HUES6 (cell line): Measurements from ENCODE around the gene CCL24.
"Not testable (repeated sequence)": the region's sequence is repeated elsewhere in the genome, so short reads cannot be mapped to it uniquely, and the experiment has no call there.

ENCODE experiments used
- H3K27ac ChIP-seq: 2 replicates; pipeline ENCODE4 v1.7.0; 2013; ENCODE audit warnings: low read depth, mild to moderate bottlenecking, low read length, inconsistent platforms
- H3K27me3 ChIP-seq: 2 replicates; pipeline ENCODE4 v1.6.1; 2013; ENCODE audit warnings: low read length; ENCODE audit not compliant: control insufficient read depth, insufficient read depth
- H3K36me3 ChIP-seq: 2 replicates; pipeline ENCODE4 v1.6.1; 2013; ENCODE audit warnings: low read length; ENCODE audit not compliant: control insufficient read depth, insufficient read depth
- H3K4me1 ChIP-seq: 2 replicates; pipeline ENCODE4 v1.6.1; 2013; ENCODE audit warnings: low read length; ENCODE audit not compliant: control insufficient read depth, insufficient read depth
- H3K4me3 ChIP-seq: 2 replicates; pipeline ENCODE4 v1.5.1; 2013; ENCODE audit warnings: low read depth, low read length
- H3K9ac ChIP-seq: one replicate; pipeline ENCODE4 v1.6.1; 2013; ENCODE audit warnings: mild to moderate bottlenecking, low read length
- H3K9me3 ChIP-seq: 2 replicates; pipeline ENCODE4 v1.6.1; 2013; ENCODE audit warnings: low read depth, low read length; ENCODE audit not compliant: control insufficient read depth, insufficient read depth

The CCL24 gene

GRCh38 chr7:75843613-75844116 lies 30.1 kb upstream of the CCL24 start:
- no peak overlapping the region for H3K9ac ChIP-seq
- no peak overlapping the region for H3K4me3 ChIP-seq
- H3K27me3 ChIP-seq, result peaks cover 9% of the 10 kb centered on the region; the same call in 1 of the 2 replicates
- H3K4me1 ChIP-seq, result peaks cover 6% of the 10 kb centered on the region; the same call in 1 of the 2 replicates
- no peak overlapping the region for H3K27ac ChIP-seq
- no peaks in the 10 kb centered on the region for H3K36me3 ChIP-seq
- H3K9me3 ChIP-seq, result no peaks in the 10 kb centered on the region

- no peaks in the 10 kb centered on the region for H3K36me3 ChIP-seq
- H3K9ac ChIP-seq, result no peak overlapping the region
- peaks cover 9% of the 10 kb centered on the region; the same call in 1 of the 2 replicates for H3K27me3 ChIP-seq
- H3K9me3 ChIP-seq, result no peaks in the 10 kb centered on the region
- peaks cover 6% of the 10 kb centered on the region; the same call in 1 of the 2 replicates for H3K4me1 ChIP-seq
- no peak overlapping the region for H3K4me3 ChIP-seq
- H3K27ac ChIP-seq, result no peak overlapping the region
Measured at GRCh38 chr7:75842836-75843446, 29.3 kb upstream of the CCL24 start.

GRCh38 chr7:75840029-75840428 lies 26.4 kb upstream of the CCL24 start:
- Histone ChIP-seq H3K36me3 (no peaks in the 10 kb centered on the region), H3K4me3 (no peak overlapping the region), H3K27me3 (no peaks in the 10 kb centered on the region; the same call in 1 of the 2 replicates), H3K9me3 (no peaks in the 10 kb centered on the region), H3K4me1 (peaks cover 6% of the 10 kb centered on the region; the same call in 1 of the 2 replicates), H3K27ac (no peak overlapping the region), H3K9ac (no peak overlapping the region)

- H3K9ac ChIP-seq, H3K4me3 ChIP-seq, H3K4me1 ChIP-seq, H3K36me3 ChIP-seq, H3K9me3 ChIP-seq, H3K27ac ChIP-seq, H3K27me3 ChIP-seq: not testable (repeated sequence)
Measured at GRCh38 chr7:75838281-75838930, 24.8 kb upstream of the CCL24 start.

- no peaks in the 10 kb centered on the region for H3K9me3 ChIP-seq
- H3K27ac ChIP-seq, result no peak overlapping the region
- H3K27me3 ChIP-seq, result peaks cover 15% of the 10 kb centered on the region; the same call in 1 of the 2 replicates
- no peaks in the 10 kb centered on the region for H3K36me3 ChIP-seq
- no peak overlapping the region for H3K9ac ChIP-seq
- no peaks in the 10 kb centered on the region for H3K4me1 ChIP-seq
- H3K4me3 ChIP-seq, result no peak overlapping the region
Measured at GRCh38 chr7:75836798-75837197, 23.2 kb upstream of the CCL24 start.

- no peaks in the 10 kb centered on the region for H3K36me3 ChIP-seq
- H3K9me3 ChIP-seq, result no peaks in the 10 kb centered on the region
- H3K9ac ChIP-seq, result no peak overlapping the region
- peaks cover 24% of the 10 kb centered on the region; the same call in 1 of the 2 replicates for H3K27me3 ChIP-seq
- no peaks in the 10 kb centered on the region for H3K4me1 ChIP-seq
- no peak overlapping the region for H3K4me3 ChIP-seq
- H3K27ac ChIP-seq, result no peak overlapping the region
Measured at GRCh38 chr7:75835688-75836285, 22.2 kb upstream of the CCL24 start.

- not testable (repeated sequence) for H3K4me1 ChIP-seq, H3K4me3 ChIP-seq, H3K9ac ChIP-seq, H3K9me3 ChIP-seq, H3K27ac ChIP-seq, H3K36me3 ChIP-seq
- peaks cover 31% of the 10 kb centered on the region; the same call in 1 of the 2 replicates for H3K27me3 ChIP-seq
Measured at GRCh38 chr7:75833662-75834061, 20.1 kb upstream of the CCL24 start.

GRCh38 chr7:75830978-75831377 lies 17.4 kb upstream of the CCL24 start:
- no peak overlapping the region for H3K4me3 ChIP-seq
- no peaks in the 10 kb centered on the region for H3K9me3 ChIP-seq
- H3K4me1 ChIP-seq, result no peaks in the 10 kb centered on the region
- no peaks in the 10 kb centered on the region for H3K36me3 ChIP-seq
- peaks cover 46% of the 10 kb centered on the region; the same call in 1 of the 2 replicates for H3K27me3 ChIP-seq
- H3K27ac ChIP-seq, result no peak overlapping the region
- no peak overlapping the region for H3K9ac ChIP-seq

- H3K27ac ChIP-seq, H3K4me1 ChIP-seq, H3K9ac ChIP-seq, H3K36me3 ChIP-seq, H3K4me3 ChIP-seq, H3K9me3 ChIP-seq: not testable (repeated sequence)
- H3K27me3 ChIP-seq, result peaks cover 53% of the 10 kb centered on the region; the same call in 1 of the 2 replicates
Measured at GRCh38 chr7:75829656-75830055, 16.1 kb upstream of the CCL24 start.

GRCh38 chr7:75823198-75823910 lies 9.7 kb upstream of the CCL24 start:
- Histone ChIP-seq H3K27ac (no peak overlapping the region), H3K4me3 (no peak overlapping the region), H3K27me3 (peaks cover 67% of the 10 kb centered on the region), H3K4me1 (no peaks in the 10 kb centered on the region), H3K9me3 (no peaks in the 10 kb centered on the region), H3K9ac (no peak overlapping the region), H3K36me3 (no peaks in the 10 kb centered on the region)
